ENCODE results near the gene TICRR. TPM values are rescaled to one million over a fixed set of nuclear protein-coding genes. Genes with fewer than 3 reads are reported as not detected.

TICRR gene
- total RNA-seq, 1 experiment from 2014 or later, result 23.6 TPM

DNA sequence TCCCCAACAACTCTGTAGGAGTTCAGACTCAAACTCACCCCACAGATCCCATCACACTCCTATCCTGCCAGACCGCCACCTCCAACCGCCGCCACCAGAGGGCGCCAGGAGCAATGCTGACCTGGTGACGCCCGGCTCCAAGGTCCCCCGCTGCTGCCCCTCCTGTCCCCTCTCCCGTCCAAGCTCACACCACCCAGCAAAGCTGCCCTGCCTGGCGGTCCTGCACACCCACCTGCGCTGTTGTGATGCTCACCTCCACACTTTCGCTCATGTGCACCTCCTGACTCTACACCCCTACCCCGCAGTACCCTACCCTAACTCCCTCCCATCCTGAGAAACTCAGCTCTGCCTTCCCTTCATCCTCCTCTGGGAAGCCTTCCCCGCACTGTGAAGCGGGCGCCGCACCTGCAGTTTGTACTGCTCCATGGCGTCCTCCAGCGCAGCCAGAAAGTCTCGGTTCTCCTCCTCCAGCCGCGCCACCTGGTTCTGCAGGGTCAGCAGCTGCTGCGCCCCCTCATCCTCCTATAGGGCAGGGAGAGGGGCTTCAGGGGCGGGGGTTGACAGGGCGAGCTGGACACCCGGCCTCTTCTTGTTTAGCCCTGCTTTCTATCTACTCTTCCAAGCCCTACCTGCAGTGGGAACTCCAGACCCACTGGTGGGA, 72.1 kb downstream of the TICRR start:
- Histone ChIP-seq H3K27ac (no peak overlapping the region), H3K79me2 (ENCODE audit: low read depth) (no peaks in the 10 kb centered on the region), H3K9me2 (ENCODE audit: insufficient read depth) (no peaks in the 10 kb centered on the region), H3K9me3 (ENCODE audit: insufficient read depth, low read depth) (no peaks in the 10 kb centered on the region), H3K4me2 (no peak overlapping the region), H4K20me1 (ENCODE audit: insufficient read depth) (no peaks in the 10 kb centered on the region), H3K27me3 (ENCODE audit: insufficient read depth, low read depth) (no peaks in the 10 kb centered on the region), H3K36me3 (ENCODE audit: low read depth) (peaks cover 18% of the 10 kb centered on the region; the same call in 1 of the 2 replicates), H3F3A (ENCODE audit: insufficient read depth, low read depth) (peaks cover 7% of the 10 kb centered on the region; the same call in 1 of the 2 replicates), H3K4me1 (replicated peaks; ENCODE audit: insufficient read depth) (no peaks in the 10 kb centered on the region), H2AFZ (no peak overlapping the region), H3K4me3 (no peak overlapping the region)
- POLR2A ChIA-PET (ENCODE audit: unreplicated experiment), result interaction anchor here (0.7 kb wide), 1 partner anchor 10 kb away, joined by 4 read pairs; no protein-coding TSS in a partner anchor
- CTCF ChIA-PET, result no interaction called here
- TF ChIP-seq EZH2 (IDR thresholded peaks at IDR 0.05; ENCODE audit: low read depth), result no peak
- TF ChIP-seq CTCF (conservative IDR thresholded peaks at IDR 0.05), result peak; percentile 89
- intact Hi-C loops (cut with micrococcal nuclease; ENCODE audit: unreplicated experiment), result loop anchor here (1.0 kb wide), 2 partner anchors 47 to 241 kb away; no protein-coding TSS in a partner anchor
- peak in 1 of 2 experiments; percentile 73 for DNase-seq
- no TSS peak for BruUV-seq (replicated peaks)

- no TSS peak for BruUV-seq (replicated peaks)
- Histone ChIP-seq H3K4me1 (replicated peaks; ENCODE audit: insufficient read depth) (peaks cover 2% of the 10 kb centered on the region; the same call in 1 of the 2 replicates), H3K4me3 (no peak overlapping the region), H3K9me3 (ENCODE audit: insufficient read depth, low read depth) (no peaks in the 10 kb centered on the region), H3K4me2 (no peak overlapping the region), H4K20me1 (ENCODE audit: insufficient read depth) (no peaks in the 10 kb centered on the region), H3K79me2 (ENCODE audit: low read depth) (peaks cover 9% of the 10 kb centered on the region), H3K9me2 (ENCODE audit: insufficient read depth) (no peaks in the 10 kb centered on the region), H2AFZ (no peak overlapping the region), H3K27me3 (ENCODE audit: insufficient read depth, low read depth) (no peaks in the 10 kb centered on the region), H3K27ac (no peak overlapping the region), H3K36me3 (ENCODE audit: low read depth) (peaks cover 13% of the 10 kb centered on the region; the same call in 1 of the 2 replicates), H3F3A (ENCODE audit: insufficient read depth, low read depth) (0 out of 2 replicates have a peak, but pooled peaks cover 7% of the 10 kb centered on the region)
- no peak for DNase-seq
- CTCF ChIA-PET, result no interaction called here
- POLR2A ChIA-PET (ENCODE audit: unreplicated experiment), result interaction anchor here (0.7 kb wide), 1 partner anchor 9 kb away, joined by 4 read pairs; no protein-coding TSS in a partner anchor
- TF ChIP-seq EZH2 (IDR thresholded peaks at IDR 0.05; ENCODE audit: low read depth) (no peak), CTCF (conservative IDR thresholded peaks at IDR 0.05) (no peak)
- intact Hi-C loops (cut with micrococcal nuclease; ENCODE audit: unreplicated experiment), result no loop called here
Observed at GRCh38 chr15:89648106-89649012, 73.1 kb downstream of the TICRR start.

DNA sequence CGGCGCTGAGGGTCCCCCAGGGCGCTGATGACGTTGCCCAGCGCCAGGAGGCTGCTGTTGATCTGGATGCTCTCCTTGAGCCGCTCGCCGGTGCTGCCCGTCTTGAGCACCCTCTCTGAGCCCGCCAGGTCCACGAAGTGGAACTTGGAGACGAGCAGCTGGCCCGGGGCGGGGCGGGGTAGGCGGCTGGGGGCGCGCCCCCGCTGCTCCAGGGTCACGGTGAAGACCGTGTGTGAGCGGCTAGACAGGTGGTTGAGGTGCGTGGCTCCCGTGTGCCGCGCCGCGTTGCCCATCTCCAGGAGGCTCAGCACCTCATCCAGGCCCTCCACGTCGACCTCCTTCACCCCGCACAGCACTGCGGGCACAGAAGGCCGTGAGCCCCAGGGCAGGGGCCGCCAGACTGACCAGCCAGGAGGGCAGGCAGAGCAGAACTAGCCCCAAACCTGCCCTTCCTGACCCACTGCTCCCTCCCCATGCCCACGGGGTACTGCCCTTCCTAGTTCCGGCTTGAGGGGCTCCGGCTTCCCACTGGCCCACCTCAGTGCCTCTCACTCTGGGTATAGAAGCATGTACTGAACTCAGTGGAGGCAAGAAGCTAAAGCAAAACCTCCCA, 73.8 kb downstream of the TICRR start:
- intact Hi-C loops (cut with micrococcal nuclease; ENCODE audit: unreplicated experiment), result no loop called here
- no peaks in the 10 kb centered on the region for H3K27me3 ChIP-seq (ENCODE audit: insufficient read depth, low read depth)
- no TSS peak for BruUV-seq (replicated peaks)
- H3K4me1 ChIP-seq (replicated peaks; ENCODE audit: insufficient read depth), result peaks cover 9% of the 10 kb centered on the region
- no peaks in the 10 kb centered on the region for H3K9me3 ChIP-seq (ENCODE audit: insufficient read depth, low read depth)
- POLR2A ChIA-PET (ENCODE audit: unreplicated experiment), result no interaction called here
- CTCF ChIA-PET, result interaction anchor here (0.6 kb wide), 1 partner anchor 34 kb away, joined by 3 read pairs; no protein-coding TSS in a partner anchor
- H3F3A ChIP-seq (ENCODE audit: insufficient read depth, low read depth), result 0 out of 2 replicates have a peak, but pooled peaks cover 10% of the 10 kb centered on the region
- H3K27ac ChIP-seq, result no peak overlapping the region
- H3K79me2 ChIP-seq (ENCODE audit: low read depth), result peaks cover 16% of the 10 kb centered on the region
- no peak overlapping the region for H3K4me3 ChIP-seq
- no peak overlapping the region for H3K4me2 ChIP-seq
- TF ChIP-seq CTCF (conservative IDR thresholded peaks at IDR 0.05), result no peak
- TF ChIP-seq EZH2 (IDR thresholded peaks at IDR 0.05; ENCODE audit: low read depth), result no peak
- no peaks in the 10 kb centered on the region for H4K20me1 ChIP-seq (ENCODE audit: insufficient read depth)
- DNase-seq, result no peak
- no peak overlapping the region for H2AFZ ChIP-seq
- H3K9me2 ChIP-seq (ENCODE audit: insufficient read depth), result no peaks in the 10 kb centered on the region
- H3K36me3 ChIP-seq (ENCODE audit: low read depth), result peaks cover 13% of the 10 kb centered on the region; the same call in 1 of the 2 replicates
